ENCODE measurements around the gene MEGF10. TPM values are rescaled to one million over a fixed set of nuclear protein-coding genes. Genes with fewer than 3 reads are reported as not detected.

MEGF10 gene
- total and polyA plus RNA-seq, 10 of the 15 experiments (the other 5 are each of a cell fraction or from before 2014, with no cell fraction given): 0.03 to 0.21 (median 0.05) TPM; not detected in 5

- TF ChIP-seq SMC3 (IDR thresholded peaks at IDR 0.05; ENCODE audit: borderline replicate concordance, low read length) (peak; percentile 82), HDGF (IDR thresholded peaks at IDR 0.05) (no peak), FOS (IDR thresholded peaks at IDR 0.05; ENCODE audit: borderline replicate concordance, extremely low read depth, insufficient read length) (no peak), RAD51 (IDR thresholded peaks at IDR 0.05) (no peak), YY1 (IDR thresholded peaks at IDR 0.05; ENCODE audit: low read depth, low read length) (peak; percentile 59; the same call in 1 of the 2 replicates), HDAC6 (IDR thresholded peaks at IDR 0.05; ENCODE audit: unreplicated experiment) (no peak), ZBTB33 (IDR thresholded peaks at IDR 0.05) (no peak), ZNF384 (IDR thresholded peaks at IDR 0.05; ENCODE audit: borderline replicate concordance, low read depth, low read length) (no peak), MLLT1 (IDR thresholded peaks at IDR 0.05) (no peak), BHLHE40 (IDR thresholded peaks at IDR 0.05; ENCODE audit: borderline replicate concordance in 1 of 2, low read depth in 2 of 2, low read length in 1 of 2) (no peak), KDM1A (IDR thresholded peaks at IDR 0.05; ENCODE audit: borderline replicate concordance) (no peak), RELA (IDR thresholded peaks at IDR 0.05; ENCODE audit: borderline replicate concordance, partially characterized antibody) (no peak), PAX5 (IDR thresholded peaks at IDR 0.05; ENCODE audit: borderline replicate concordance, low read depth, low read length) (0 out of 2 replicates have a peak, but pooled peaks have one; percentile 36), FOXK2 (IDR thresholded peaks at IDR 0.05) (no peak), ATF7 (IDR thresholded peaks at IDR 0.05; ENCODE audit: low read depth) (no peak), NR2C2 (IDR thresholded peaks at IDR 0.05; ENCODE audit: borderline replicate concordance, control insufficient read depth, insufficient read length, low read depth) (no peak), USF2 (IDR thresholded peaks at IDR 0.05; ENCODE audit: borderline replicate concordance, low read depth, low read length) (no peak), CHD2 (IDR thresholded peaks at IDR 0.05; ENCODE audit: borderline replicate concordance, low read depth, low read length) (no peak), CHD4 (IDR thresholded peaks at IDR 0.05) (no peak), MYC (IDR thresholded peaks at IDR 0.05; ENCODE audit: insufficient read depth, insufficient read length, insufficient replicate concordance, low read length, severe bottlenecking) (no peak), CREM (IDR thresholded peaks at IDR 0.05; ENCODE audit: low read depth) (no peak), PRDM15 (CRISPR knock-in tag; IDR thresholded peaks at IDR 0.05) (no peak), NRF1 (conservative IDR thresholded peaks at IDR 0.05; ENCODE audit: low read depth, low read length) (no peak)
These were observed 23.4 kb downstream of the MEGF10 start (continued) for GRCh38 chr5:127313847-127314473.
